ENCODE measurements around the gene RTN4RL1. TPM values are rescaled to one million over a fixed set of nuclear protein-coding genes. Genes with fewer than 3 reads are reported as not detected.

Gene RTN4RL1
- total RNA-seq, 1 experiment from 2014 or later = 0.80 TPM

- no peak for ATAC-seq
- no peak for TF ChIP-seq SIN3A (IDR thresholded peaks at IDR 0.05; ENCODE audit: borderline replicate concordance, insufficient read depth, low read depth, low read length)
- no peak for TF ChIP-seq TCF7L2 (IDR thresholded peaks at IDR 0.05; ENCODE audit: low read depth, low read length)
- no peak for TF ChIP-seq POLR2AphosphoS5 (IDR thresholded peaks at IDR 0.05; ENCODE audit: low read depth, low read length)
- no peak for TF ChIP-seq REST (IDR thresholded peaks at IDR 0.05; ENCODE audit: insufficient read depth in 1 of 2, low read depth in 2 of 2, low read length in 1 of 2)
- TF ChIP-seq, protein P1, sequence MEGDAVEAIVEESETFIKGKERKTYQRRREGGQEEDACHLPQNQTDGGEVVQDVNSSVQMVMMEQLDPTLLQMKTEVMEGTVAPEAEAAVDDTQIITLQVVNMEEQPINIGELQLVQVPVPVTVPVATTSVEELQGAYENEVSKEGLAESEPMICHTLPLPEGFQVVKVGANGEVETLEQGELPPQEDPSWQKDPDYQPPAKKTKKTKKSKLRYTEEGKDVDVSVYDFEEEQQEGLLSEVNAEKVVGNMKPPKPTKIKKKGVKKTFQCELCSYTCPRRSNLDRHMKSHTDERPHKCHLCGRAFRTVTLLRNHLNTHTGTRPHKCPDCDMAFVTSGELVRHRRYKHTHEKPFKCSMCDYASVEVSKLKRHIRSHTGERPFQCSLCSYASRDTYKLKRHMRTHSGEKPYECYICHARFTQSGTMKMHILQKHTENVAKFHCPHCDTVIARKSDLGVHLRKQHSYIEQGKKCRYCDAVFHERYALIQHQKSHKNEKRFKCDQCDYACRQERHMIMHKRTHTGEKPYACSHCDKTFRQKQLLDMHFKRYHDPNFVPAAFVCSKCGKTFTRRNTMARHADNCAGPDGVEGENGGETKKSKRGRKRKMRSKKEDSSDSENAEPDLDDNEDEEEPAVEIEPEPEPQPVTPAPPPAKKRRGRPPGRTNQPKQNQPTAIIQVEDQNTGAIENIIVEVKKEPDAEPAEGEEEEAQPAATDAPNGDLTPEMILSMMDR (IDR thresholded peaks at IDR 0.05) = no peak
- BruUV-seq (replicated peaks) = no TSS peak
- no peak for DNase-seq (ENCODE audit: low read depth, low spot score)
- ChIA-PET CTCF (no interaction called here), POLR2A (no interaction called here)
- in situ Hi-C loops (cut with HindIII; ENCODE audit: low pct_unique_long_range_greater_than_20kb, low sequenced_read_pairs) (no loop called here), intact Hi-C loops (cut with micrococcal nuclease; ENCODE audit: unreplicated experiment) (no loop called here)
- no peaks in the 10 kb centered on the region for H3K27me3 ChIP-seq (ENCODE audit: control insufficient read depth, insufficient read depth, low read length)
- H3K4me3 ChIP-seq (ENCODE audit: low read depth in 2 of 2, low read length in 2 of 2) = no peak overlapping the region
- H3K9me3 ChIP-seq (ENCODE audit: control insufficient read depth, insufficient read depth, low read depth, low read length) = no peaks in the 10 kb centered on the region
- no peaks in the 10 kb centered on the region for H3K4me1 ChIP-seq (ENCODE audit: control insufficient read depth, insufficient read depth, low read length)
- H3K27ac ChIP-seq (ENCODE audit: low read length) = no peak overlapping the region
- no peaks in the 10 kb centered on the region for H3K36me3 ChIP-seq (ENCODE audit: control insufficient read depth, insufficient read depth, low read length)
Observed at GRCh38 chr17:2064147-2064489, 39.0 kb upstream of the RTN4RL1 start.

- Histone ChIP-seq H3K9me3 (ENCODE audit: control insufficient read depth, insufficient read depth, low read depth, low read length) (no peaks in the 10 kb centered on the region), H3K36me3 (ENCODE audit: control insufficient read depth, insufficient read depth, low read length) (no peaks in the 10 kb centered on the region), H3K4me1 (ENCODE audit: control insufficient read depth, insufficient read depth, low read length) (no peaks in the 10 kb centered on the region), H3K27me3 (ENCODE audit: control insufficient read depth, insufficient read depth, low read length) (no peaks in the 10 kb centered on the region), H3K27ac (ENCODE audit: low read length) (no peak overlapping the region), H3K4me3 (ENCODE audit: low read depth in 2 of 2, low read length in 2 of 2) (no peak overlapping the region)
- ChIA-PET POLR2A (no interaction called here), CTCF (no interaction called here)
- TF ChIP-seq, protein P1 (IDR thresholded peaks at IDR 0.05) = no peak
- no peak for TF ChIP-seq TCF7L2 (IDR thresholded peaks at IDR 0.05; ENCODE audit: low read depth, low read length)
- TF ChIP-seq POLR2AphosphoS5 (IDR thresholded peaks at IDR 0.05; ENCODE audit: low read depth, low read length) = no peak
- TF ChIP-seq SIN3A (IDR thresholded peaks at IDR 0.05; ENCODE audit: borderline replicate concordance, insufficient read depth, low read depth, low read length) = no peak
- TF ChIP-seq REST (IDR thresholded peaks at IDR 0.05; ENCODE audit: insufficient read depth in 1 of 2, low read depth in 2 of 2, low read length in 1 of 2) = no peak
- in situ Hi-C loops (cut with HindIII; ENCODE audit: low pct_unique_long_range_greater_than_20kb, low sequenced_read_pairs) (no loop called here), intact Hi-C loops (cut with micrococcal nuclease; ENCODE audit: unreplicated experiment) (loop anchor here (2.0 kb wide), 1 partner anchor 181 kb away; no protein-coding TSS in a partner anchor)
- no TSS peak for BruUV-seq (replicated peaks)
- DNase-seq (ENCODE audit: low read depth, low spot score) (no peak), ATAC-seq (no peak)
Observed at GRCh38 chr17:2063261-2064146, 38.4 kb upstream of the RTN4RL1 start.

Data from Panc1 (cell line).